HT1080 (cell line): ENCODE measurements around the gene PTPRD. TPM values are rescaled to one million over a fixed set of nuclear protein-coding genes. Genes with fewer than 3 reads are reported as not detected.
A peak's percentile ranks its signal among the peaks of the same experiment; 100 is the strongest.

Source experiments
- DNase-seq: peaks from one replicate; pipeline ENCODE4 v3.0.0-alpha.2; 2015; ENCODE audit warnings: low read depth
- total RNA-seq: library from RNA; depleted of rRNA; stranded (reverse); fragments of >200 nt; shearing (Covaris generic); gene quantifications from 2 replicates; pipeline ENCODE4 v1.2.3, GENCODE V29; 2014

The PTPRD gene
- total RNA-seq, 1 experiment from 2014 or later = 9.6 TPM

GRCh38 chr9:8845376-8845775, 1767.4 kb downstream of the PTPRD start:
- no peak for DNase-seq

GRCh38 chr9:8844549-8844948, 1768.3 kb downstream of the PTPRD start:
- no peak for DNase-seq

GRCh38 chr9:8842402-8843193, 1770.2 kb downstream of the PTPRD start:
- DNase-seq = no peak

- DNase-seq = no peak
Observed at GRCh38 chr9:8838136-8838535, 1774.7 kb downstream of the PTPRD start.

GRCh38 chr9:8835291-8835690, 1777.5 kb downstream of the PTPRD start:
- no peak for DNase-seq

- DNase-seq = peak; percentile 14
Observed at GRCh38 chr9:8832955-8833354, 1779.8 kb downstream of the PTPRD start.

GRCh38 chr9:8832386-8832785, 1780.4 kb downstream of the PTPRD start:
- DNase-seq = no peak

- DNase-seq = no peak
Observed at GRCh38 chr9:8831568-8831967, 1781.2 kb downstream of the PTPRD start.

- DNase-seq = peak; percentile 80
Observed at GRCh38 chr9:8826281-8826680, 1786.5 kb downstream of the PTPRD start.

GRCh38 chr9:8825585-8826147, 1787.1 kb downstream of the PTPRD start:
- DNase-seq = no peak

GRCh38 chr9:8823131-8823895, 1789.5 kb downstream of the PTPRD start:
- DNase-seq = no peak

- DNase-seq = no peak
Observed at GRCh38 chr9:8822667-8823025, 1790.2 kb downstream of the PTPRD start.

GRCh38 chr9:8821910-8822666, 1790.7 kb downstream of the PTPRD start:
- DNase-seq = no peak

- no peak for DNase-seq
Observed at GRCh38 chr9:8817335-8817734, 1795.5 kb downstream of the PTPRD start.

- no peak for DNase-seq
Observed at GRCh38 chr9:8816361-8816760, 1796.4 kb downstream of the PTPRD start.

- DNase-seq = no peak
Observed at GRCh38 chr9:8815931-8816330, 1796.9 kb downstream of the PTPRD start.

GRCh38 chr9:8815219-8815618, 1797.6 kb downstream of the PTPRD start:
- DNase-seq = no peak

GRCh38 chr9:8812888-8813287, 1799.9 kb downstream of the PTPRD start:
- DNase-seq = no peak

GRCh38 chr9:8809741-8810140, 1803.1 kb downstream of the PTPRD start:
- no peak for DNase-seq

- no peak for DNase-seq
Observed at GRCh38 chr9:8806150-8806549, 1806.7 kb downstream of the PTPRD start.

- DNase-seq = no peak
Observed at GRCh38 chr9:8804613-8805012, 1808.2 kb downstream of the PTPRD start.

- no peak for DNase-seq
Observed at GRCh38 chr9:8802242-8802641, 1810.6 kb downstream of the PTPRD start.
